ENCODE results near the gene EGFL8. TPM values are rescaled to one million over a fixed set of nuclear protein-coding genes. Genes with fewer than 3 reads are reported as not detected.

The EGFL8 gene
- total and polyA plus RNA-seq, 9 of the 15 experiments (the other 6 are each of a cell fraction or from before 2014, with no cell fraction given) = 2.2 to 47.4 (median 14.2) TPM

- no peak for TF ChIP-seq MITF (IDR thresholded peaks at IDR 0.05)
Observed at GRCh38 chr6:32194388-32194787, 30.0 kb downstream of the EGFL8 start (continued).

DNA sequence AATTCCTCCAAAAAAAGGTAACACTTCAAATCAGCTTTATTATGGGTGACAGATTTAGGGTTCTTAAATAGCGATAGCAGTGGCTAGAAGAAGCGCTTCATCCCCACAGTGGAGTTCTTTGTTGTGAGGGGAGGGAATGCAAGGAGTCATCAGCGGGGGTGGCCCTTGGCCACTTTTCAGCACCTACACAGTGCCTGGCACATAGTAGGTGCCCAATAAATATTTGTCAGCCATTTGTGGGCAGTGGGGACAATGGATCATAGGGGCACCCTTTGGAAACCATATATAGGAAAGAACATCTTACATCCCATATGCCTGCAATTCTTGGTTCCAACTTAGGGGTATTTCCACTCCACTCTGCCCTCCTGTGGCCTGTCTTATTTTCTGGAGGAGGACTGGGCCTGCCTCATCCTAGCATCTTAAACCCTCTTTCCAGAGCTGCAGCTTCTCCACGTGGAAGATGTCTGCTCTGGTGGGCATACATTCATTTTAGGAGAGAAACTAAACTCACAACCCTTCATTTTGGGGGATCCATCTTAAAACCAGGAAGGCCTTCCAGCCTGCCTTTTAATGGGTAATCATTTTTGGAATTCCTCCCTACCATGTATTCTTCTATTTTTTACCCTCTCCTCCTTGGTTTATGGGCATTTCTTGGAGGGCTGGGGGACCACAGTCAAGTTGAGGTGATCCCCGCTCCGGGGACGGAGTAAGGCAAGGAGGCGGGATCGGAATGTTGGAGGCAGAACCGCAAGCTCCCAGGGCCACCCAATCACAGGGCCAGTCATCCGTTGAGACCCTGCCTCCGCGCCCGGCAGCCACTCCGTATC is 30.6 kb downstream of the EGFL8 start:
- Histone ChIP-seq H3K36me3 (ENCODE audit: control insufficient read depth, insufficient read depth, low read length) (no peaks in the 10 kb centered on the region; the same call in 2 of the 3 replicates), H3K27me3 (ENCODE audit: control insufficient read depth in 2 of 2, insufficient read depth in 2 of 2, low read length in 2 of 2) (no peaks in the 10 kb centered on the region), H3K4me3 (peak overlapping the region; percentile 43), H4K20me1 (replicated peaks; ENCODE audit: control insufficient read depth, insufficient read depth, low read length) (no peaks in the 10 kb centered on the region), H3K9ac (ENCODE audit: insufficient read depth in 1 of 2, low read depth in 2 of 2, low read length in 2 of 2) (peak overlapping the region; percentile 2 to 75; a peak in 3 of 4 replicates), H3K4me2 (ENCODE audit: insufficient read depth, low read length) (peak overlapping the region; percentile 89), H2AFZ (ENCODE audit: low read depth, low read length) (peak overlapping the region; percentile 64), H3K27ac (ENCODE audit: extremely low read depth, low read depth, low read length) (peak overlapping the region; percentile 72), H3K9me1 (ENCODE audit: control insufficient read depth, insufficient read depth, low read length) (no peaks in the 10 kb centered on the region), H3K9me3 (replicated peaks; ENCODE audit: control insufficient read depth, insufficient read depth, low read depth, low read length) (no peaks in the 10 kb centered on the region), H3K79me2 (ENCODE audit: control insufficient read depth, insufficient read depth, low read length) (peaks cover 36% of the 10 kb centered on the region), H3K4me1 (replicated peaks in 1 of 2; ENCODE audit: control insufficient read depth in 2 of 2, insufficient read depth in 2 of 2, low read length in 2 of 2) (peaks cover 63 to 64% of the 10 kb centered on the region in 2 experiments)
- WGBS (ENCODE audit: insufficient coverage, low coverage, missing lambda C conversion rate) = 6% methylated on average over 14 of the region's 15 CpGs
- ChIA-PET POLR2A (interaction anchor here (0.6 to 2.1 kb wide), 20 partner anchors 8 to 1077 kb away, joined by 3 to 23 read pairs (median 3); partner anchors contain the start of genes FKBPL, RNF5, RPS18 and VPS52), CTCF (ENCODE audit: low intra/inter-chr PET ratio) (interaction anchor here (0.6 to 1.1 kb wide), 4 partner anchors 20 to 77 kb away, joined by 3 to 6 read pairs (median 4); no protein-coding TSS in a partner anchor)
- DNase-seq (ENCODE audit: extremely low read depth in 1 of 4, low spot score in 3 of 4) (peak in 2 of 4 experiments; percentile 52 to 79), ATAC-seq (peak; percentile 31), FAIRE-seq (no peak)
- in situ Hi-C loops (cut with MboI) = no loop called here
- intact Hi-C loops (cut with micrococcal nuclease) = loop anchor here (1.0 to 10.0 kb wide), 8 partner anchors 19 to 777 kb away; partner anchors contain the start of genes AGPAT1, FKBPL, PPT2 and ZBTB12
- TSS peak; percentile 79 for BruUV-seq (replicated peaks)
- TF ChIP-seq ZNF41 (CRISPR knock-in tag; conservative IDR thresholded peaks at IDR 0.05) (0 out of 2 replicates have a peak, but pooled peaks have one; percentile 38), ZBTB17 (CRISPR knock-in tag; IDR thresholded peaks at IDR 0.05) (0 out of 2 replicates have a peak, but pooled peaks have one; percentile 8), BRD9 (IDR thresholded peaks at IDR 0.05; ENCODE audit: low read depth, partially characterized antibody) (peak; percentile 94), ZNF695 (CRISPR knock-in tag; IDR thresholded peaks at IDR 0.05) (no peak), ZNF197 (CRISPR knock-in tag; IDR thresholded peaks at IDR 0.05; ENCODE audit: low read depth) (no peak), CREBBP (IDR thresholded peaks at IDR 0.05; ENCODE audit: low read depth, low read length) (no peak), ARID2 (IDR thresholded peaks at IDR 0.05) (peak; percentile 75), HMG20A (CRISPR knock-in tag; conservative IDR thresholded peaks at IDR 0.05) (no peak), OTX1 (CRISPR knock-in tag; IDR thresholded peaks at IDR 0.05) (peak; percentile 65; the same call in 1 of the 2 replicates)
- TF ChIP-seq, protein P1, sequence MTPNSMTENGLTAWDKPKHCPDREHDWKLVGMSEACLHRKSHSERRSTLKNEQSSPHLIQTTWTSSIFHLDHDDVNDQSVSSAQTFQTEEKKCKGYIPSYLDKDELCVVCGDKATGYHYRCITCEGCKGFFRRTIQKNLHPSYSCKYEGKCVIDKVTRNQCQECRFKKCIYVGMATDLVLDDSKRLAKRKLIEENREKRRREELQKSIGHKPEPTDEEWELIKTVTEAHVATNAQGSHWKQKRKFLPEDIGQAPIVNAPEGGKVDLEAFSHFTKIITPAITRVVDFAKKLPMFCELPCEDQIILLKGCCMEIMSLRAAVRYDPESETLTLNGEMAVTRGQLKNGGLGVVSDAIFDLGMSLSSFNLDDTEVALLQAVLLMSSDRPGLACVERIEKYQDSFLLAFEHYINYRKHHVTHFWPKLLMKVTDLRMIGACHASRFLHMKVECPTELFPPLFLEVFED (CRISPR knock-in tag; conservative IDR thresholded peaks at IDR 0.05) = peak; percentile 72; the same call in 1 of the 2 replicates

All from K562 (cell line).